Prostate gland (tissue), 2 donors: ENCODE measurements around the gene PPP5C. TPM values are rescaled to one million over a fixed set of nuclear protein-coding genes. Genes with fewer than 3 reads are reported as not detected.
A peak's percentile ranks its signal among the peaks of the same experiment; 100 is the strongest.

Source experiments
- DNase-seq: peaks from one replicate; pipeline ENCODE4 v3.0.0-alpha.2; 2019; ENCODE audit warnings: low spot score
- H3K27ac ChIP-seq, 2 donors: fragments of 200-600 bp; sonication (generic); 2 replicates each; pipeline ENCODE4 v1.5.1; 2017 to 2019
- H3K27me3 ChIP-seq: fragments of 200-600 bp; sonication (generic); replicated peaks from 2 replicates; pipeline ENCODE4 v1.5.1; 2019; ENCODE audit not compliant: insufficient read depth
- H3K36me3 ChIP-seq, 2 donors: fragments of 200-600 bp; sonication (generic); 1 replicate in 1 of 2; 2 replicates in 1 of 2; pipeline versions ENCODE4 v1.5.1 to v1.8.1; 2017 to 2019
- H3K4me1 ChIP-seq: fragments of 200-600 bp; sonication (generic); replicated peaks from 2 replicates; pipeline ENCODE4 v1.5.1; 2019
- H3K4me3 ChIP-seq, 2 donors: fragments of 200-600 bp; sonication (generic); 2 replicates each; pipeline ENCODE4 v1.5.1; 2017 to 2019
- H3K9me3 ChIP-seq: fragments of 200-600 bp; sonication (generic); 2 replicates; pipeline ENCODE4 v1.5.1; 2017
- CTCF ChIP-seq, 4 experiments: fragments of 200-600 bp in 2 of 4; fragments of 450-650 bp in 2 of 4; sonication (generic) in 2 of 4; IDR thresholded peaks; 1 replicate in 3 of 4; 2 replicates in 1 of 4; pipeline ENCODE4 v1.5.1; 2016 to 2019; ENCODE audit warnings: antibody characterized with exemption in 4 of 4, mild to moderate bottlenecking in 2 of 4, moderate library complexity in 2 of 4
- POLR2A ChIP-seq: fragments of 450-650 bp; IDR thresholded peaks from one replicate; pipeline ENCODE4 v1.6.1; 2016; ENCODE audit warnings: antibody characterized with exemption, mild to moderate bottlenecking
- POLR2AphosphoS5 ChIP-seq: sonication (generic); formaldehyde crosslinking; IDR thresholded peaks from one replicate; pipeline ENCODE4 v1.6.1; 2017; ENCODE audit warnings: antibody characterized with exemption
- WGBS: methylation state at CpG from one replicate; pipeline ENCODE4 v1.1.5; 2018; 5-methylcytosine and 5-hydroxymethylcytosine counted together
- intact Hi-C: fragments of 100-400 bp; cut with DNase I; formaldehyde crosslinking; loops from one replicate; pipeline ENCODE4 v1.14.2; 2022
- total RNA-seq, 2 donors: library from RNA; depleted of rRNA; stranded (reverse); fragments of >200 nt; gene quantifications; one replicate each; pipeline ENCODE4 v1.1.0, GENCODE V29; 2016

PPP5C gene
- total RNA-seq, 2 donors from 2014 or later, result 81.4 to 84.3 TPM

GRCh38 chr19:46426506-46427162, 79.7 kb downstream of the PPP5C start:
- H3K27me3 ChIP-seq, result no peaks in the 10 kb centered on the region
- intact Hi-C loops, result no loop called here
- peak; percentile 51 for DNase-seq
- H3K9me3 ChIP-seq, result no peaks in the 10 kb centered on the region
- WGBS, result 2% methylated on average over 32 of the region's 32 CpGs
- H3K27ac ChIP-seq, result peak overlapping the region; percentile 41 to 48
- no peaks in the 10 kb centered on the region for H3K36me3 ChIP-seq
- TF ChIP-seq CTCF (IDR thresholded peaks at IDR 0.05) (no peak), POLR2AphosphoS5 (peak; percentile 28)
- peak overlapping the region; percentile 30 to 35 for H3K4me3 ChIP-seq
- H3K4me1 ChIP-seq, result no peaks in the 10 kb centered on the region

GRCh38 chr19:46427518-46428045, 80.7 kb downstream of the PPP5C start:
- Histone ChIP-seq H3K36me3 (no peaks in the 10 kb centered on the region), H3K4me3 (no peak overlapping the region), H3K4me1 (no peaks in the 10 kb centered on the region), H3K27ac (no peak overlapping the region), H3K9me3 (no peaks in the 10 kb centered on the region), H3K27me3 (no peaks in the 10 kb centered on the region)
- intact Hi-C loops, result no loop called here
- 80% methylated on average over 17 of the region's 17 CpGs for WGBS
- no peak for DNase-seq
- TF ChIP-seq POLR2AphosphoS5 (no peak), CTCF (IDR thresholded peaks at IDR 0.05) (no peak), POLR2A (no peak)

- Histone ChIP-seq H3K4me3 (no peak within 1 kb of the TSS), H3K27ac (no peak within 1 kb of the TSS), H3K4me1 (no peaks in the 10 kb centered on the region), H3K36me3 (no peaks in the 10 kb centered on the region), H3K27me3 (no peaks in the 10 kb centered on the region), H3K9me3 (no peaks in the 10 kb centered on the region)
- TF ChIP-seq POLR2AphosphoS5 (no peak), CTCF (IDR thresholded peaks at IDR 0.05) (no peak), POLR2A (no peak)
- DNase-seq, result no peak
- intact Hi-C loops, result no loop called here
- 32% methylated on average over 49 of the region's 52 CpGs for WGBS
These were observed 81.6 kb downstream of the PPP5C start, which contains the start of gene PNMA8C for GRCh38 chr19:46428239-46429135. PNMA8C (minus strand) TSS chr19:46428936; CDS start chr19:46428359, 577 bp downstream.

- H3K27me3 ChIP-seq, result no peaks in the 10 kb centered on the region
- WGBS, result 85% methylated on average over 4 of the region's 4 CpGs
- TF ChIP-seq POLR2A (no peak), POLR2AphosphoS5 (no peak), CTCF (IDR thresholded peaks at IDR 0.05) (no peak)
These were observed 83.1 kb downstream of the PPP5C start for GRCh38 chr19:46429999-46430398.

More at GRCh38 chr19:46429999-46430398, 83.1 kb downstream of the PPP5C start:
- H3K9me3 ChIP-seq, result no peaks in the 10 kb centered on the region
- no peaks in the 10 kb centered on the region for H3K36me3 ChIP-seq
- no peak overlapping the region for H3K27ac ChIP-seq
- H3K4me1 ChIP-seq, result no peaks in the 10 kb centered on the region
- DNase-seq, result no peak
- H3K4me3 ChIP-seq, result no peak overlapping the region
- intact Hi-C loops, result no loop called here
